B cell (primary cell): ENCODE results near the gene MFAP3L. TPM values are rescaled to one million over a fixed set of nuclear protein-coding genes. Genes with fewer than 3 reads are reported as not detected.

Experiments used
- ATAC-seq: fragments of 200-7000 bp; cut with Tn5 transposase; one replicate; pipeline ENCODE4 v1.10.0; 2021; ENCODE audit warnings: low read depth, mild to moderate bottlenecking, moderate number of reproducible peaks, moderate library complexity
- CTCF ChIA-PET: fragments of 350-600 bp; sonication (Branson Sonifier 250); formaldehyde crosslinking; loops from one replicate; lab custom pipeline; 2021; ENCODE audit warnings: antibody characterized with exemption, inconsistent platforms; lab: Charles Lee
- POLR2A ChIA-PET: fragments of 350-600 bp; sonication (Branson Sonifier 250); formaldehyde crosslinking; loops from one replicate; lab custom pipeline; 2021; ENCODE audit warnings: antibody characterized with exemption; lab: Charles Lee
- DNase-seq: peaks from one replicate; pipeline ENCODE4 v3.0.0; 2013
- H2AFZ ChIP-seq: 2 replicates; pipeline ENCODE4 v1.6.1; 2012; ENCODE audit warnings: mild to moderate bottlenecking, low read depth, low read length; ENCODE audit not compliant: insufficient read depth, poor library complexity, severe bottlenecking
- H3K27ac ChIP-seq, 2 donors: 1 replicate in 1 of 2; 2 replicates in 1 of 2; pipeline ENCODE4 v1.5.1; 2012 to 2013; ENCODE audit warnings: low read length in 2 of 2, mild to moderate bottlenecking in 2 of 2, moderate library complexity in 1 of 2
- H3K27me3 ChIP-seq, 4 experiments: fragments of 200-600 bp in 1 of 4; sonication (generic) in 1 of 4; replicated peaks in 1 of 4; 1 replicate in 2 of 4; 2 replicates in 2 of 4; pipeline versions ENCODE4 v1.6.1 to v1.7.0; 2013 to 2016; ENCODE audit warnings: low read length in 3 of 4, mild to moderate bottlenecking in 2 of 4, mixed read lengths in 1 of 4, moderate library complexity in 1 of 4; ENCODE audit not compliant: insufficient read depth in 4 of 4, control insufficient read depth in 3 of 4; ENCODE audit errors: control extremely low read depth in 1 of 4
- H3K36me3 ChIP-seq, 2 experiments: replicated peaks in 1 of 2; 1 replicate in 1 of 2; 2 replicates in 1 of 2; pipeline versions ENCODE4 v1.6.1 to v1.7.1; 2013; ENCODE audit warnings: low read length in 1 of 2; ENCODE audit not compliant: insufficient read depth in 2 of 2, control insufficient read depth in 1 of 2; ENCODE audit errors: control extremely low read depth in 1 of 2, extremely low read depth in 1 of 2
- H3K4me1 ChIP-seq, 2 donors: fragments of 200-600 bp in 1 of 2; sonication (generic) in 1 of 2; 1 replicate in 1 of 2; 2 replicates in 1 of 2; pipeline versions ENCODE4 v1.5.1 to v1.6.1; 2013 to 2017; ENCODE audit warnings: low read length in 2 of 2; ENCODE audit not compliant: control insufficient read depth in 2 of 2, insufficient read depth in 2 of 2
- H3K4me2 ChIP-seq: replicated peaks from 2 replicates; pipeline ENCODE3; 2012; ENCODE audit warnings: mild to moderate bottlenecking, low read depth, low read length; ENCODE audit not compliant: poor library complexity, severe bottlenecking
- H3K4me3 ChIP-seq, 5 experiments: fragments of 200-600 bp in 1 of 5; sonication (generic) in 1 of 5; 1 replicate in 3 of 5; 2 replicates in 2 of 5; pipeline versions ENCODE4 v1.5.1 to v1.7.0; 2011 to 2016; ENCODE audit warnings: low read length in 4 of 5, mild to moderate bottlenecking in 4 of 5, low read depth in 2 of 5, control low read depth in 1 of 5, moderate library complexity in 1 of 5; ENCODE audit not compliant: insufficient read depth in 1 of 5; ENCODE audit errors: control extremely low read depth in 1 of 5, extremely low read depth in 1 of 5
- H3K79me2 ChIP-seq: fragments of 200-600 bp; sonication (generic); one replicate; pipeline ENCODE4 v1.6.0; 2016; ENCODE audit warnings: low read length; ENCODE audit not compliant: control insufficient read depth, insufficient read depth
- H3K9ac ChIP-seq: fragments of 200-600 bp; sonication (generic); 2 replicates; pipeline ENCODE4 v1.6.1; 2017; ENCODE audit warnings: mild to moderate bottlenecking, low read length, moderate library complexity
- H3K9me3 ChIP-seq, 3 donors: one replicate each; pipeline versions ENCODE4 v1.6.1 to v1.7.1; 2013; ENCODE audit warnings: low read length in 2 of 3; ENCODE audit not compliant: control insufficient read depth in 2 of 3, insufficient read depth in 1 of 3; ENCODE audit errors: control extremely low read depth in 1 of 3
- H4K20me1 ChIP-seq: 2 replicates; pipeline ENCODE4 v1.6.0; 2012; ENCODE audit warnings: mild to moderate bottlenecking, low read length; ENCODE audit not compliant: insufficient read depth, control insufficient read depth, poor library complexity, severe bottlenecking
- H3K27ac Mint-ChIP-seq: one replicate; pipeline ENCODE4 v1.8.0; 2021; ENCODE audit warnings: mixed read lengths
- H3K27me3 Mint-ChIP-seq: one replicate; pipeline ENCODE4 v1.8.0; 2021; ENCODE audit warnings: mixed read lengths
- H3K4me1 Mint-ChIP-seq: one replicate; pipeline ENCODE4 v1.8.0; 2021; ENCODE audit warnings: mixed read lengths
- H3K4me3 Mint-ChIP-seq: one replicate; pipeline ENCODE4 v1.8.0; 2021; ENCODE audit warnings: mixed read lengths
- H3K9me3 Mint-ChIP-seq: one replicate; pipeline ENCODE4 v1.8.0; 2022; ENCODE audit warnings: mixed read lengths; ENCODE audit not compliant: insufficient read depth
- CTCF ChIP-seq: fragments of 200-600 bp; IDR thresholded peaks from one replicate; pipeline ENCODE4 v1.8.0; 2022; ENCODE audit warnings: antibody characterized with exemption, mild to moderate bottlenecking
- EZH2 ChIP-seq: IDR thresholded peaks from 2 replicates; pipeline ENCODE4 v1.6.1; 2012; ENCODE audit warnings: borderline replicate concordance, low read depth, mild to moderate bottlenecking, moderate library complexity, low read length; ENCODE audit not compliant: insufficient read depth, poor library complexity, severe bottlenecking
- WGBS: methylation state at CpG from one replicate; pipeline ENCODE4 v1.1.5; 2013; ENCODE audit warnings: missing lambda C conversion rate; ENCODE audit not compliant: insufficient coverage; 5-methylcytosine and 5-hydroxymethylcytosine counted together
- intact Hi-C: fragments of 100-400 bp; cut with micrococcal nuclease; formaldehyde crosslinking; loops from one replicate; pipeline ENCODE4 v1.10.0; 2022
- polyA plus RNA-seq: library from polyadenylated mRNA; depleted of rRNA; stranded (reverse); fragments of >200 nt; gene quantifications from 2 replicates; pipeline ENCODE4 v1.2.3, GENCODE V29; 2012
- total RNA-seq, 2 donors: library from RNA; stranded (reverse); fragments of 120-200 nt in 1 of 2; gene quantifications; 1 replicate in 1 of 2; 2 replicates in 1 of 2; pipeline versions ENCODE4 v1.2.3 to v1.2.4, GENCODE V29; 2013 to 2022

The MFAP3L gene
- total and polyA plus RNA-seq, 2 donors (not counting 1 experiment from before 2014, with no cell fraction given): 0.37 to 0.63 TPM

DNA sequence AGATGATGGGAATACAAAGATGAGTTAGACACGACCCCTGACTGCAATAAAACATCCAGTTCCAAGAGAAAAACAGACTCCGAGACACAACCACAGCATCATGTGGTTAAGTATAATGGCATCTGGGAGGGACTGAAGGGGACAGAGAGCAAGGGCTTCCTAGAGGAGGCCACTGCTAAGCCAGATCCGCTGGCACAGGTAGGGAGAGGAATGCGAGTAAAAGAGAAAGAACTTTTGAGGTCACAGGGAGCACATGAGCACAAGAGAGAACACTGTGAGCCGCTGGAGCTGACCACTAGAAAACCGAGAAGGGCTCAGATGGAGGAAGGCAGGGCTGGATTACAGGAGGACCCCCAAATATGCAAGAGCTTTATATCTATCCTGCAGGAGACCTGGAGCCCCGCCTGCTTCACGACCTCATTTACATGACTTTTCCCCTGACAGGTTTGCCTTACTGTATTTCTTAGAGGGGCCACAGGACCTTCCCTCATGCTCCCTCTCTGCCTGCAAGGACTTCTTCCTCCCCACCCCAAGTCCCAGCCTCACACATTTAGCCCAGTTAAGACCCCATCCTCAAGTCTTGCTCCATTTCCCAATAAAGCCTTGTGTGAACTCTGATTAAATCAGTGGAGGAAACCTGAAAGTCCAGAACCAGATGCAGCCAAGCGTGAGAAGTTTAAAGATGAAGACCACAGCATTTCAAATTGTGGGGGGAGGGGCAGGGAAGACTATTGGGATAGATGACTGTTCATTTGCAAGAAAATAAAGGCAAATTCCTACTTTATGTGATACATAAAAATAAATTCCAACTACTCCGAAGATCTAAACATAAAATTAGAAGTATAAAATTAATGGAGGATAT lies 29.6 kb downstream of the MFAP3L start:
- Mint-ChIP-seq H3K4me1 (no peaks in the 10 kb centered on the region), H3K27me3 (peaks cover 15% of the 10 kb centered on the region), H3K4me3 (no peak overlapping the region), H3K9me3 (peaks cover 3% of the 10 kb centered on the region), H3K27ac (no peak overlapping the region)
- Histone ChIP-seq H3K27me3 (peaks cover 0 to 4% (median 0%) of the 10 kb centered on the region in 4 experiments), H3K79me2 (no peaks in the 10 kb centered on the region), H2AFZ (no peak overlapping the region), H3K4me3 (no peak overlapping the region), H3K9me3 (peaks cover 0 to 1% (median 0%) of the 10 kb centered on the region in 3 donors), H4K20me1 (no peaks in the 10 kb centered on the region), H3K9ac (no peak overlapping the region), H3K36me3 (no peaks in the 10 kb centered on the region), H3K4me1 (no peaks in the 10 kb centered on the region), H3K4me2 (no peak overlapping the region), H3K27ac (no peak overlapping the region)
- ATAC-seq: no peak
- intact Hi-C loops: no loop called here
- TF ChIP-seq CTCF (no peak), EZH2 (no peak)
- ChIA-PET POLR2A (no interaction called here), CTCF (no interaction called here)
- no peak for DNase-seq
- WGBS: 95% methylated on average over 6 of the region's 10 CpGs

GRCh38 chr4:169993531-169993930 lies 32.7 kb downstream of the MFAP3L start:
- Mint-ChIP-seq H3K27me3 (peaks cover 18% of the 10 kb centered on the region), H3K9me3 (peaks cover 3% of the 10 kb centered on the region), H3K27ac (no peak overlapping the region), H3K4me3 (no peak overlapping the region), H3K4me1 (no peaks in the 10 kb centered on the region)
- Histone ChIP-seq H3K27ac (no peak overlapping the region), H3K4me3 (no peak overlapping the region), H3K4me2 (no peak overlapping the region), H3K9me3 (peaks cover 0 to 1% (median 0%) of the 10 kb centered on the region in 3 donors), H4K20me1 (no peaks in the 10 kb centered on the region), H3K79me2 (no peaks in the 10 kb centered on the region), H2AFZ (no peak overlapping the region), H3K4me1 (no peaks in the 10 kb centered on the region), H3K27me3 (peaks cover 0 to 4% (median 0%) of the 10 kb centered on the region in 4 experiments), H3K36me3 (no peaks in the 10 kb centered on the region), H3K9ac (no peak overlapping the region)
- POLR2A ChIA-PET: no interaction called here
- 90% methylated on average over 7 of the region's 9 CpGs for WGBS
- intact Hi-C loops: no loop called here
- CTCF ChIA-PET: no interaction called here
- no peak for DNase-seq
- ATAC-seq: no peak
- TF ChIP-seq EZH2 (no peak), CTCF (no peak)
